ENCODE measurements around the gene RPP25. TPM values are rescaled to one million over a fixed set of nuclear protein-coding genes. Genes with fewer than 3 reads are reported as not detected.

The RPP25 gene
- total RNA-seq, 4 donors from 2014 or later = 3.0 to 16.8 (median 7.0) TPM

- DNase-seq = no peak
- peak overlapping the region; percentile 45 to 55 for H3K4me3 ChIP-seq
- no peaks in the 10 kb centered on the region for H3K27me3 ChIP-seq
- H3K36me3 ChIP-seq = no peaks in the 10 kb centered on the region
- intact Hi-C loops (cut with DNase I; ENCODE audit: low total_unique reads) = no loop called here
- TF ChIP-seq CTCF (IDR thresholded peaks at IDR 0.05) (no peak), POLR2A (IDR thresholded peaks at IDR 0.05) (no peak)
- no peaks in the 10 kb centered on the region for H3K9me3 ChIP-seq
- no peak overlapping the region for H3K27ac ChIP-seq
- peaks cover 0 to 7% of the 10 kb centered on the region in 2 donors for H3K4me1 ChIP-seq
Measured at GRCh38 chr15:74995779-74996765, 39.5 kb upstream of the RPP25 start.

- Histone ChIP-seq H3K9me3 (no peaks in the 10 kb centered on the region), H3K4me3 (peak within 1 kb of the TSS; percentile 45 to 55), H3K36me3 (no peaks in the 10 kb centered on the region), H3K4me1 (peaks cover 0 to 7% of the 10 kb centered on the region in 2 donors), H3K27me3 (no peaks in the 10 kb centered on the region), H3K27ac (no peak within 1 kb of the TSS)
- intact Hi-C loops (cut with DNase I; ENCODE audit: low total_unique reads) = no loop called here
- no peak for TF ChIP-seq POLR2A (IDR thresholded peaks at IDR 0.05)
- no peak for TF ChIP-seq CTCF (IDR thresholded peaks at IDR 0.05)
- peak; percentile 81 to 90 for DNase-seq
Measured at GRCh38 chr15:74995182-74995778, 38.7 kb upstream of the RPP25 start, which contains the start of gene SCAMP5. SCAMP5 (plus strand) TSS chr15:74995563; CDS start chr15:75011840, 16,277 bp downstream.

- no peak overlapping the region for H3K4me3 ChIP-seq
- TF ChIP-seq CTCF (IDR thresholded peaks at IDR 0.05) (no peak), POLR2A (IDR thresholded peaks at IDR 0.05) (no peak)
- no peaks in the 10 kb centered on the region for H3K27me3 ChIP-seq
- intact Hi-C loops (cut with DNase I; ENCODE audit: low total_unique reads) = no loop called here
- no peaks in the 10 kb centered on the region for H3K36me3 ChIP-seq
- H3K9me3 ChIP-seq = no peaks in the 10 kb centered on the region
- H3K27ac ChIP-seq = no peak overlapping the region
- peaks cover 0 to 7% of the 10 kb centered on the region in 2 donors for H3K4me1 ChIP-seq
- DNase-seq = no peak
Measured at GRCh38 chr15:74994685-74995084, 38.1 kb upstream of the RPP25 start.

- Histone ChIP-seq H3K4me1 (peaks cover 0 to 7% of the 10 kb centered on the region in 2 donors), H3K9me3 (no peaks in the 10 kb centered on the region), H3K36me3 (no peaks in the 10 kb centered on the region), H3K27ac (no peak overlapping the region), H3K4me3 (no peak overlapping the region), H3K27me3 (no peaks in the 10 kb centered on the region)
- intact Hi-C loops (cut with DNase I; ENCODE audit: low total_unique reads) = no loop called here
- no peak for DNase-seq
- TF ChIP-seq CTCF (IDR thresholded peaks at IDR 0.05) = no peak
- TF ChIP-seq POLR2A (IDR thresholded peaks at IDR 0.05) = no peak
Measured at GRCh38 chr15:74994236-74994635, 37.7 kb upstream of the RPP25 start.

GRCh38 chr15:74992619-74993018 is 36.0 kb upstream of the RPP25 start:
- H3K27me3 ChIP-seq = no peaks in the 10 kb centered on the region
- no peak for DNase-seq
- H3K4me1 ChIP-seq = peaks cover 0 to 7% of the 10 kb centered on the region in 2 donors
- H3K4me3 ChIP-seq = no peak overlapping the region
- H3K9me3 ChIP-seq = no peaks in the 10 kb centered on the region
- no peaks in the 10 kb centered on the region for H3K36me3 ChIP-seq
- no peak for TF ChIP-seq POLR2A (IDR thresholded peaks at IDR 0.05)
- no peak for TF ChIP-seq CTCF (IDR thresholded peaks at IDR 0.05)
- no peak overlapping the region for H3K27ac ChIP-seq
- intact Hi-C loops (cut with DNase I; ENCODE audit: low total_unique reads) = no loop called here
